Measurements from ENCODE around the gene PGLYRP1.

The PGLYRP1 gene

GRCh38 chr19:46066471-46066870 lies 43.6 kb upstream of the PGLYRP1 start:
- Histone ChIP-seq H3K9me3 (ENCODE audit: severe bottlenecking) (no peaks in the 10 kb centered on the region), H3K4me3 (ENCODE audit: severe bottlenecking) (no peak overlapping the region), H3K27ac (ENCODE audit: poor library complexity, severe bottlenecking) (no peak overlapping the region), H3K36me3 (ENCODE audit: low read depth) (no peaks in the 10 kb centered on the region), H3K4me1 (ENCODE audit: insufficient read depth, poor library complexity, severe bottlenecking) (peaks cover 30% of the 10 kb centered on the region), H3K27me3 (ENCODE audit: insufficient read depth, poor library complexity, severe bottlenecking) (no peaks in the 10 kb centered on the region)
- DNase-seq (ENCODE audit: low spot score), result no peak
- TF ChIP-seq CTCF (IDR thresholded peaks at IDR 0.05; ENCODE audit: poor library complexity, severe bottlenecking), result no peak
- ATAC-seq (ENCODE audit: low read depth), result no peak

GRCh38 chr19:46065486-46066071 lies 42.7 kb upstream of the PGLYRP1 start:
- TF ChIP-seq CTCF (IDR thresholded peaks at IDR 0.05; ENCODE audit: poor library complexity, severe bottlenecking), result no peak
- peak; percentile 9; the same call in 2 of the 3 replicates for ATAC-seq (ENCODE audit: low read depth)
- Histone ChIP-seq H3K27ac (ENCODE audit: poor library complexity, severe bottlenecking) (no peak overlapping the region), H3K36me3 (ENCODE audit: low read depth) (no peaks in the 10 kb centered on the region), H3K27me3 (ENCODE audit: insufficient read depth, poor library complexity, severe bottlenecking) (no peaks in the 10 kb centered on the region), H3K4me1 (ENCODE audit: insufficient read depth, poor library complexity, severe bottlenecking) (peaks cover 28% of the 10 kb centered on the region), H3K4me3 (ENCODE audit: severe bottlenecking) (no peak overlapping the region), H3K9me3 (ENCODE audit: severe bottlenecking) (no peaks in the 10 kb centered on the region)
- DNase-seq (ENCODE audit: low spot score), result no peak

GRCh38 chr19:46063201-46063600 lies 40.3 kb upstream of the PGLYRP1 start:
- DNase-seq (ENCODE audit: low spot score) (no peak), ATAC-seq (ENCODE audit: low read depth) (no peak)
- Histone ChIP-seq H3K27me3 (ENCODE audit: insufficient read depth, poor library complexity, severe bottlenecking) (no peaks in the 10 kb centered on the region), H3K36me3 (ENCODE audit: low read depth) (no peaks in the 10 kb centered on the region), H3K27ac (ENCODE audit: poor library complexity, severe bottlenecking) (no peak overlapping the region), H3K9me3 (ENCODE audit: severe bottlenecking) (no peaks in the 10 kb centered on the region), H3K4me1 (ENCODE audit: insufficient read depth, poor library complexity, severe bottlenecking) (peaks cover 10% of the 10 kb centered on the region), H3K4me3 (ENCODE audit: severe bottlenecking) (no peak overlapping the region)
- no peak for TF ChIP-seq CTCF (IDR thresholded peaks at IDR 0.05; ENCODE audit: poor library complexity, severe bottlenecking)

GRCh38 chr19:46060012-46060411 lies 37.2 kb upstream of the PGLYRP1 start:
- DNase-seq (ENCODE audit: low spot score) (no peak), ATAC-seq (ENCODE audit: low read depth) (no peak)
- no peak overlapping the region for H3K27ac ChIP-seq (ENCODE audit: poor library complexity, severe bottlenecking)
- no peak for TF ChIP-seq CTCF (IDR thresholded peaks at IDR 0.05; ENCODE audit: poor library complexity, severe bottlenecking)
- peaks cover 12% of the 10 kb centered on the region for H3K4me1 ChIP-seq (ENCODE audit: insufficient read depth, poor library complexity, severe bottlenecking)
- no peaks in the 10 kb centered on the region for H3K27me3 ChIP-seq (ENCODE audit: insufficient read depth, poor library complexity, severe bottlenecking)
- H3K9me3 ChIP-seq (ENCODE audit: severe bottlenecking), result no peaks in the 10 kb centered on the region
- no peaks in the 10 kb centered on the region for H3K36me3 ChIP-seq (ENCODE audit: low read depth)
- no peak overlapping the region for H3K4me3 ChIP-seq (ENCODE audit: severe bottlenecking)

- no peak overlapping the region for H3K4me3 ChIP-seq (ENCODE audit: severe bottlenecking)
- H3K4me1 ChIP-seq (ENCODE audit: insufficient read depth, poor library complexity, severe bottlenecking), result peaks cover 12% of the 10 kb centered on the region
- no peak overlapping the region for H3K27ac ChIP-seq (ENCODE audit: poor library complexity, severe bottlenecking)
- no peaks in the 10 kb centered on the region for H3K36me3 ChIP-seq (ENCODE audit: low read depth)
- no peak for ATAC-seq (ENCODE audit: low read depth)
- no peak for DNase-seq (ENCODE audit: low spot score)
- TF ChIP-seq CTCF (IDR thresholded peaks at IDR 0.05; ENCODE audit: poor library complexity, severe bottlenecking), result no peak
- H3K27me3 ChIP-seq (ENCODE audit: insufficient read depth, poor library complexity, severe bottlenecking), result no peaks in the 10 kb centered on the region
- no peaks in the 10 kb centered on the region for H3K9me3 ChIP-seq (ENCODE audit: severe bottlenecking)
Observed at GRCh38 chr19:46058778-46059177, 35.9 kb upstream of the PGLYRP1 start.

Measured in RWPE2 (cell line).